HCT116 (cell line): Measurements from ENCODE around the gene AGAP2. TPM values are rescaled to one million over a fixed set of nuclear protein-coding genes. Genes with fewer than 3 reads are reported as not detected.

Source experiments
- ATAC-seq: fragments of 200-7000 bp; cut with Tn5 transposase; 2 replicates; pipeline ENCODE4 v1.9.1; 2020; ENCODE audit warnings: mild to moderate bottlenecking, moderate library complexity
- BruUV-seq: library from RNA; stranded (reverse); fragments of 400-500 nt; replicated peaks from 2 replicates; lab custom pipeline; 2021; lab: Mats Ljungman, UMichigan
- CTCF ChIA-PET: fragments of 300-600 bp; sonication (Branson Sonifier 250); formaldehyde crosslinking; loops from one replicate; lab custom pipeline; 2021; ENCODE audit warnings: antibody characterized with exemption; lab: Charles Lee
- POLR2A ChIA-PET: fragments of 300-600, 350-600 bp; sonication (Branson Sonifier 250); formaldehyde crosslinking; loops from one replicate; lab custom pipeline; 2021; ENCODE audit warnings: antibody characterized with exemption; lab: Charles Lee
- RAD21 ChIA-PET, 2 experiments: fragments of 300-600 bp; sonication (Branson Sonifier 250); formaldehyde crosslinking; loops; one replicate each; lab custom pipeline; 2023; ENCODE audit warnings: low total read pairs in 2 of 2; ENCODE audit not compliant: uncharacterized antibody in 2 of 2, unreplicated experiment in 2 of 2, low non-redundant PET in 1 of 2; lab: Charles Lee
- DNase-seq: peaks from one replicate; pipeline ENCODE4 v3.0.0-alpha.2; 2010; ENCODE audit warnings: low read depth, low spot score
- H2AFZ ChIP-seq: fragments of 200-600 bp; shearing (Covaris generic), sonication (generic); 2 replicates; pipeline ENCODE4 v1.6.1; 2017; ENCODE audit warnings: low read depth, mixed run types, mixed read lengths, antibody characterized with exemption, low read length; ENCODE audit not compliant: poor library complexity, severe bottlenecking
- H3K27ac ChIP-seq: 2 replicates; pipeline ENCODE4 v1.5.1; 2012; ENCODE audit warnings: low read depth, low read length
- H3K27me3 ChIP-seq: fragments of 200-600 bp; sonication (generic); 2 replicates; pipeline ENCODE4 v1.6.1; 2016; ENCODE audit warnings: mixed run types, low read length, mixed read lengths; ENCODE audit not compliant: insufficient read depth
- H3K36me3 ChIP-seq, 2 experiments: fragments of 200-500 bp in 1 of 2; fragments of 200-600 bp in 1 of 2; sonication (Bioruptor generic) in 1 of 2; sonication (generic) in 1 of 2; 2 replicates each; pipeline versions ENCODE4 v1.5.1 to v1.6.1; 2014 to 2016; ENCODE audit warnings: low read length in 2 of 2, inconsistent platforms in 1 of 2, mixed read lengths in 1 of 2, mixed run types in 1 of 2; ENCODE audit not compliant: insufficient read depth in 2 of 2, control insufficient read depth in 1 of 2
- H3K4me1 ChIP-seq, 2 experiments: fragments of 200-600 bp in 1 of 2; sonication (generic) in 1 of 2; 2 replicates each; pipeline versions ENCODE4 v1.5.1 to v1.6.1; 2012 to 2017; ENCODE audit warnings: low read length in 2 of 2, inconsistent platforms in 1 of 2, mild to moderate bottlenecking in 1 of 2, mixed read lengths in 1 of 2, mixed run types in 1 of 2, moderate library complexity in 1 of 2; ENCODE audit not compliant: insufficient read depth in 2 of 2, control insufficient read depth in 1 of 2
- H3K4me2 ChIP-seq: fragments of 200-600 bp; sonication (generic); 2 replicates; pipeline ENCODE4 v1.6.1; 2017; ENCODE audit warnings: mixed run types, low read length, mixed read lengths
- H3K4me3 ChIP-seq, 2 experiments: fragments of 200-600 bp in 1 of 2; sonication (generic) in 1 of 2; replicated peaks in 1 of 2; 2 replicates each; pipeline ENCODE4 v1.5.1; 2011 to 2016; ENCODE audit warnings: low read length in 2 of 2, control low read depth in 1 of 2, low read depth in 1 of 2, mild to moderate bottlenecking in 1 of 2, mixed read lengths in 1 of 2, mixed run types in 1 of 2
- H3K79me2 ChIP-seq: fragments of 200-600 bp; sonication (generic); 2 replicates; pipeline ENCODE4 v1.6.1; 2017; ENCODE audit warnings: mild to moderate bottlenecking, mixed run types, low read length, moderate library complexity, mixed read lengths; ENCODE audit not compliant: insufficient read depth
- H3K9ac ChIP-seq: fragments of 200-600 bp; sonication (generic); 2 replicates; pipeline ENCODE4 v1.6.1; 2016; ENCODE audit warnings: low read length, mixed read lengths
- H3K9me2 ChIP-seq: fragments of 200-600 bp; sonication (generic), shearing (Covaris generic); 2 replicates; pipeline ENCODE4 v1.6.1; 2017; ENCODE audit warnings: mixed run types, mild to moderate bottlenecking, moderate library complexity; ENCODE audit not compliant: insufficient read depth
- H3K9me3 ChIP-seq, 2 experiments: fragments of 200-500 bp in 1 of 2; fragments of 200-600 bp in 1 of 2; sonication (Bioruptor generic) in 1 of 2; sonication (generic) in 1 of 2; 2 replicates each; pipeline ENCODE4 v1.6.1; 2014 to 2017; ENCODE audit warnings: low read length in 2 of 2, mixed read lengths in 2 of 2, inconsistent platforms in 1 of 2, low read depth in 1 of 2, mild to moderate bottlenecking in 1 of 2, mixed run types in 1 of 2, moderate library complexity in 1 of 2; ENCODE audit not compliant: control insufficient read depth in 1 of 2, insufficient read depth in 1 of 2
- H4K20me1 ChIP-seq: fragments of 200-600 bp; sonication (generic), shearing (Covaris generic); 2 replicates; pipeline ENCODE4 v1.6.1; 2017; ENCODE audit warnings: mixed run types, mild to moderate bottlenecking, moderate library complexity; ENCODE audit not compliant: insufficient read depth
- EGR1 ChIP-seq: IDR thresholded peaks from 2 replicates; pipeline ENCODE4 v1.6.1; 2012; ENCODE audit warnings: low read depth
- ELF1 ChIP-seq: IDR thresholded peaks from 2 replicates; pipeline ENCODE4 v1.6.1; 2012; ENCODE audit warnings: low read depth, borderline replicate concordance
- JUND ChIP-seq: IDR thresholded peaks from 2 replicates; pipeline ENCODE4 v1.6.1; 2012
- POLR2AphosphoS5 ChIP-seq: IDR thresholded peaks from 2 replicates; pipeline ENCODE4 v1.6.1; 2011; ENCODE audit warnings: mild to moderate bottlenecking, low read depth, low read length, moderate library complexity
- RAD21 ChIP-seq: IDR thresholded peaks from 2 replicates; pipeline ENCODE4 v1.6.1; 2012; ENCODE audit warnings: low read depth, mild to moderate bottlenecking
- SIN3A ChIP-seq: IDR thresholded peaks from 2 replicates; pipeline ENCODE4 v1.6.1; 2012; ENCODE audit warnings: low read depth
- SRF ChIP-seq: IDR thresholded peaks from 2 replicates; pipeline ENCODE4 v1.6.1; 2012; ENCODE audit warnings: low read depth
- TCF7L2 ChIP-seq: IDR thresholded peaks from 2 replicates; pipeline ENCODE4 v1.7.0; 2011; ENCODE audit warnings: borderline replicate concordance, inconsistent platforms; ENCODE audit not compliant: insufficient read depth, insufficient read length; ENCODE audit errors: extremely low read depth
- YY1 ChIP-seq: IDR thresholded peaks from 2 replicates; pipeline ENCODE4 v1.6.1; 2011; ENCODE audit warnings: low read length, low read depth, moderate library complexity, mild to moderate bottlenecking; ENCODE audit not compliant: insufficient replicate concordance; ENCODE audit errors: extremely low read depth
- ZFX ChIP-seq: fragments of 450-650 bp; IDR thresholded peaks from 2 replicates; pipeline ENCODE4 v1.6.1; 2017
- ZNF274 ChIP-seq: fragments of 200-500 bp; sonication (Bioruptor generic); IDR thresholded peaks from 2 replicates; pipeline ENCODE4 v1.6.1; 2014; ENCODE audit warnings: mild to moderate bottlenecking, low read depth, low read length, inconsistent platforms
- intact Hi-C: fragments of 100-400 bp; cut with micrococcal nuclease; formaldehyde crosslinking; loops from 2 replicates; pipeline ENCODE4 v1.10.0; 2022
- total RNA-seq: library from RNA; stranded (reverse); gene quantifications from one replicate; pipeline ENCODE4 v1.2.1, GENCODE V29; 2021; ENCODE audit not compliant: unreplicated experiment
- TF ChIP-seq, protein P1 (sequence below), 3 experiments: fragments of 200-600 bp in 1 of 3; sonication (generic) in 1 of 3; IDR thresholded peaks in 2 of 3; conservative IDR thresholded peaks in 1 of 3; 2 replicates each; pipeline ENCODE4 v1.5.1; 2012 to 2017; ENCODE audit warnings: low read depth in 2 of 3, low read length in 2 of 3, antibody characterized with exemption in 1 of 3, borderline replicate concordance in 1 of 3, control low read depth in 1 of 3, mild to moderate bottlenecking in 1 of 3, mixed read lengths in 1 of 3, mixed run types in 1 of 3, moderate library complexity in 1 of 3; ENCODE audit not compliant: insufficient read depth in 1 of 3
- TF ChIP-seq, protein P2 (sequence below): IDR thresholded peaks from 2 replicates; pipeline ENCODE4 v1.6.1; 2011; ENCODE audit warnings: mild to moderate bottlenecking, low read length, moderate library complexity; ENCODE audit not compliant: insufficient replicate concordance; ENCODE audit errors: extremely low read depth
- TF ChIP-seq, protein P3 (sequence below): IDR thresholded peaks from 2 replicates; pipeline ENCODE4 v1.6.1; 2012

AGAP2 gene
- total RNA-seq, 1 experiment from 2014 or later, result 15.8 TPM

DNA sequence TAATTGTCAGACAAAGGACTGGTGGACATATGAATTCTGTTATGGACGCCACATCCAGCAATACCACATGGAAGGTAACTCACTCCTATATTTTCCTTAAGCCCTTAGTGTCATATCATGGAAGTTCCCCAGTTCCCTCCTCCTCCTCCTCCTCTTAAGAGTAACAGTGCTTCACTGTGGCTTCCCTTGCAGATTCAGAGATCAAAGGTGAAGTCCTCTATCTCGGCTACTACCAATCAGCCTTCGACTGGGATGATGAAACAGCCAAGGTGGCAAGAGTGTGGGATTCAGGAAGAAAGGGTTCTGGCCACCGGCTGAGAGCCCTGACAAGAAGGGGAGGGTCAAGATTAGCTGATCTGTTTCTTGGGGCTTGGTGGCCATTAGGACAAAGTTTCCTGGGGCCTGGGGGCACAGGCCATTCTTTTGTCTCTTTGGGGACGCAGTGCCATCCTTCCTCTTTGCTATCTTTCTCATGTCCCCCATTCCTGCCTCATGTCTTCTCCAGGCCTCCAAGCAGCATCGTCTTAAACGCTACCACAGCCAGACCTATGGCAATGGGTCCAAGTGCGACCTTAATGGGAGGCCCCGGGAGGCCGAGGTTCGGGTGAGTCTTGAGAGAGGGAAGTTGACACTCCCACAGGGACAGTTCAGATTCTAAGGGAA is 42.6 kb downstream of the AGAP2 start:
- no peaks in the 10 kb centered on the region for H3K27me3 ChIP-seq
- no peaks in the 10 kb centered on the region for H4K20me1 ChIP-seq
- no peak overlapping the region for H3K27ac ChIP-seq
- ATAC-seq (no peak), DNase-seq (no peak)
- TF ChIP-seq ELF1, result no peak
- TF ChIP-seq, protein P1, sequence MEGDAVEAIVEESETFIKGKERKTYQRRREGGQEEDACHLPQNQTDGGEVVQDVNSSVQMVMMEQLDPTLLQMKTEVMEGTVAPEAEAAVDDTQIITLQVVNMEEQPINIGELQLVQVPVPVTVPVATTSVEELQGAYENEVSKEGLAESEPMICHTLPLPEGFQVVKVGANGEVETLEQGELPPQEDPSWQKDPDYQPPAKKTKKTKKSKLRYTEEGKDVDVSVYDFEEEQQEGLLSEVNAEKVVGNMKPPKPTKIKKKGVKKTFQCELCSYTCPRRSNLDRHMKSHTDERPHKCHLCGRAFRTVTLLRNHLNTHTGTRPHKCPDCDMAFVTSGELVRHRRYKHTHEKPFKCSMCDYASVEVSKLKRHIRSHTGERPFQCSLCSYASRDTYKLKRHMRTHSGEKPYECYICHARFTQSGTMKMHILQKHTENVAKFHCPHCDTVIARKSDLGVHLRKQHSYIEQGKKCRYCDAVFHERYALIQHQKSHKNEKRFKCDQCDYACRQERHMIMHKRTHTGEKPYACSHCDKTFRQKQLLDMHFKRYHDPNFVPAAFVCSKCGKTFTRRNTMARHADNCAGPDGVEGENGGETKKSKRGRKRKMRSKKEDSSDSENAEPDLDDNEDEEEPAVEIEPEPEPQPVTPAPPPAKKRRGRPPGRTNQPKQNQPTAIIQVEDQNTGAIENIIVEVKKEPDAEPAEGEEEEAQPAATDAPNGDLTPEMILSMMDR (IDR thresholded peaks at IDR 0.05 in 2 of 3, conservative IDR thresholded peaks at IDR 0.05 in 1 of 3; ENCODE audit: borderline replicate concordance in 1 of 3, insufficient read depth in 1 of 3, low read depth in 2 of 3, low read length in 2 of 3), result no peak
- no peak for TF ChIP-seq SIN3A
- TF ChIP-seq YY1, result no peak
- TF ChIP-seq POLR2AphosphoS5, result no peak
- TF ChIP-seq EGR1, result no peak
- TF ChIP-seq RAD21, result no peak
- no peak for TF ChIP-seq SRF
- TF ChIP-seq, protein P2, sequence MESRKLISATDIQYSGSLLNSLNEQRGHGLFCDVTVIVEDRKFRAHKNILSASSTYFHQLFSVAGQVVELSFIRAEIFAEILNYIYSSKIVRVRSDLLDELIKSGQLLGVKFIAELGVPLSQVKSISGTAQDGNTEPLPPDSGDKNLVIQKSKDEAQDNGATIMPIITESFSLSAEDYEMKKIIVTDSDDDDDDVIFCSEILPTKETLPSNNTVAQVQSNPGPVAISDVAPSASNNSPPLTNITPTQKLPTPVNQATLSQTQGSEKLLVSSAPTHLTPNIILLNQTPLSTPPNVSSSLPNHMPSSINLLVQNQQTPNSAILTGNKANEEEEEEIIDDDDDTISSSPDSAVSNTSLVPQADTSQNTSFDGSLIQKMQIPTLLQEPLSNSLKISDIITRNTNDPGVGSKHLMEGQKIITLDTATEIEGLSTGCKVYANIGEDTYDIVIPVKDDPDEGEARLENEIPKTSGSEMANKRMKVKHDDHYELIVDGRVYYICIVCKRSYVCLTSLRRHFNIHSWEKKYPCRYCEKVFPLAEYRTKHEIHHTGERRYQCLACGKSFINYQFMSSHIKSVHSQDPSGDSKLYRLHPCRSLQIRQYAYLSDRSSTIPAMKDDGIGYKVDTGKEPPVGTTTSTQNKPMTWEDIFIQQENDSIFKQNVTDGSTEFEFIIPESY, result no peak
- no peak for TF ChIP-seq JUND
- TF ChIP-seq ZFX, result no peak
- TF ChIP-seq TCF7L2, result no peak
- TF ChIP-seq, protein P3, sequence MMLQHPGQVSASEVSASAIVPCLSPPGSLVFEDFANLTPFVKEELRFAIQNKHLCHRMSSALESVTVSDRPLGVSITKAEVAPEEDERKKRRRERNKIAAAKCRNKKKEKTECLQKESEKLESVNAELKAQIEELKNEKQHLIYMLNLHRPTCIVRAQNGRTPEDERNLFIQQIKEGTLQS, result no peak
- no peak for TF ChIP-seq ZNF274
- POLR2A ChIA-PET, result no interaction called here
- H3K9me2 ChIP-seq, result no peaks in the 10 kb centered on the region
- no peak overlapping the region for H3K4me3 ChIP-seq
- intact Hi-C loops, result no loop called here
- no TSS peak for BruUV-seq
- H3K9ac ChIP-seq, result no peak overlapping the region
- no peak overlapping the region for H3K4me2 ChIP-seq
- H3K36me3 ChIP-seq, result peaks cover 4 to 6% of the 10 kb centered on the region in 2 experiments; a peak in 2 of 4 replicates
- peaks cover 4 to 10% of the 10 kb centered on the region in 2 experiments; a peak in 3 of 4 replicates for H3K4me1 ChIP-seq
- CTCF ChIA-PET, result no interaction called here
- H2AFZ ChIP-seq, result no peak overlapping the region
- H3K9me3 ChIP-seq, result no peaks in the 10 kb centered on the region
- H3K79me2 ChIP-seq, result 0 out of 2 replicates have a peak, but pooled peaks cover 6% of the 10 kb centered on the region
- RAD21 ChIA-PET, result no interaction called here
